CD4-positive, alpha-beta T cell treated with Interleukin-10 for 1 hour (primary cell): ENCODE measurements around the gene MARK2.
A peak's percentile ranks its signal among the peaks of the same experiment; 100 is the strongest.

Experiments used
- DNase-seq: peaks from one replicate; pipeline ENCODE4 v3.0.0-alpha.2; 2020

The MARK2 gene

DNA sequence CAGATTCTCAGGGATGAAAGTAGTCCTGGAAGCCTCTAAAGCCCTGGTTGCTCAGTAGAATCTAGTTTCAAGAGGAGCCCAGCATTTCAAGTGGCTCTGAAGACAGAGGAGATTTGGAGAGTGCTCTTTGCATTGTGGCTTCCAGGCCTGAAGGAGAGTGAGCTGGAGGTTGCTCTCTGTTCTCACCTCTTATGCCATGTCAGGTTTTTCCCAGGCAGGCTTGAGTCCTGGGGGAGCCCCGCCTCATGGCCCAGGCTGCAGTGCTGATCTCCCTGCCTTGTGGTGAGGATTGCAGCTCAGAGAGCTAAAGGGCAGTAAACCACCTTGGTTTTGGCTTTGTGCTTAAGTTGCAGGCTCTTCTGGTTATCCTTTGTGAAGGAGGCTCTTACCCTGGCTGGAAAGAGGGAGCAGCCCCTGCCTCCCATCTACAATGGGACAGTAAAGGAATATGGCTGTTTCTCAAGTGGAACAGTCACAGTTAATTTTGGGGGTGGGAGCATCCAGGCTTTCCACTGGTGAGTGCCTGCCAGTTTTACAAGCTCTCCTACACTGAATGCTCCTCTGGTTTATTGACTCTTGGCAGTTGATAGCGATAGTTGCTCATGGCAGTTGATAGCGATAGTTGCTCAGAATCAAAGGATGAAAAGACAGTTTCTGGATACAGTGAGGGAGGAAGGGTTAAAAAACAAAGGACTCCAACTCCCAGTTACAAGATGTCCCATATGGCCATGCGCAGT lies 45.5 kb downstream of the MARK2 start:
- DNase-seq, result no peak

DNA sequence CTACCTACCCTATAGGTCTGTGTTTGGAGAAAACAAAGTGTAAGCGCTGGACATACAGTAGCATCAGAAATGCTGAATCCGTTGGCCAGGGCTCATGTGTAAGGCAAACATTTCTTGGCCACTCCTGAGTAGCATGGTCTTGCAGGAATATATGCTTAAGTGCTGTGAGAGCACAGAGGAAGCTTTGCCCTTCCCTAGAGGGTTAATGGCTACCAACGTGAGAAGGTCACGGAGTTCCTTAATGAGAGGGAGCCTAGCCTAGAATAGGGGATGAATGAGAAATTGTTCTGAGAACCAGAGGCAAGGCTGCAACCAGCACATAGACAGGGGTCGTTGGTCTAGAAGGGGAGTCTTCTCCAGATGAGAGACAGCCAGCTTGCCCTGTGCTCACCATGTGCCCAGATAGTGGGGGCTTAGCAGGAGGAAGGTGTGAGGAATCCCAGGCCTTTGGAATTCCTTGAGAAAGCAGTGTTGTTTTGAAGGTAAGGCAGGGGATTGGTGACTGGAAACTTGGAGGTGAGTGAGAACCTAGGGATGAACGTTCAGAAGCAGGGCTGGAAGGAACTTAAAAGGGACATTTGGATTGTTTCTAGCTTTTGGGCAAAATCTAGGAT lies 48.6 kb downstream of the MARK2 start:
- no peak for DNase-seq

DNA sequence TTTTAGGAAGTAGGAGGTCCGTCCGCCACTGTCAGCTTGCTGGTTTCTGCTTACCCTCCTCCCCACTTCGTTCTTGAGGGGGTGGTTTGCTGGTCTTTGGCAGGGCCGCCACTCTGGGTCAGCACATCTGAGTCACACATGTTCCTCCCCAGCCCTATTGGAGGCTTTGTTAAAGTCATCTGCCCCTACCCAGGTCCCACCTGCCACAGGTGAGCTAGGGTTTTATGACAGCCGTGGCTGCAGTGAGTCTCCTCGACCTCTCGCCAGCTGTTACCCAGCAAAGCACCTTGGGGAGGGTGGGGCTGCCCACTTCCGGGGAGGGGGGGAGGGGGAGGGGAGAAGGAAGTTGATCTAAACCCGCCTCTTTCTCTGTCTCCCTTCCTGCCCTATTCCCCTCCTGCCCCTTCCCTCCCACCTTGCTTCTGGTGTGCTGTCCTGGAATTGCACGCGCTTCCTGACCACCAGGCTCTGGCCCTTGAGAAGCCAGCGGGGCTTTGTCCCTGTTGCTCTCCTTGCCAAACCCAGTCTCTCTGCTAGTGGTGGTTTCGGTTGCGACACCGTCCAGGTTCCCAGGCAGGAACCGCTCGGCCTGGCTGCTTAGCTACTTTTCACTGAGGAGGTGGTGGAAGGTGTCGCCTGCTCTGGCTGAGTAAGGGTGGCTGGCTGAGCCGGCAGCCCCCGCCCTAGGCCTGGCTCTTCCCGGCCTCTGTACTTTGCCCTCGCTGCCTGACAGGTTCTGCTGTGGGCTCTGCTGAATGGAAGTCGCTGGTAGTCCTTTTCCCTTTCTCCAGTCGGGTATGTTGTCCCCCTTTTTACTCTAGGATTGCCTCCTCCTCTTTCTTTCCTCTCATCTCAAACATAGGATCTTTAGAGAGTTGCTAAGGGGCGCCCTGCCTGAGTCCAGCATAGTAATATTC lies 49.5 kb downstream of the MARK2 start:
- DNase-seq, result peak; percentile 75

DNA sequence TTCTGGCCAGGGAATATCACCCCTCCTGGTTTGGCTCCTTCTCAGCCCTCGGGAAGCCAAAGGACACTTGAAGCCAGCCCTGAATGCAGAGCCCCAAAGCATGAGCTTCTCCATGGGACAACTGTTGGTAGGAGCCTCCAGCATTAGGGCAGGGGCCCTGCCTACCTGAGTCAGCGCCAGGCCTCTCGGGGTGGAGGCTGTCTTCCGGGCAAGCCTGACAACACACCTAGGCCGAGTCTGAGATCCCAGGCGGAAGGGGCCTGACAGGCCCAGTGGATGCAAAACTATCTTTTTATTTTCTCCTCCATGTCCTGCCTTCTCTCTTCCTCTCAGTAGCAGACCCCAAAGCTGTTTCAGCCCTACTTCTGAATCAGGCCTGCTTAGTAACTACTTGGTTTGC lies 50.4 kb downstream of the MARK2 start:
- DNase-seq, result no peak

DNA sequence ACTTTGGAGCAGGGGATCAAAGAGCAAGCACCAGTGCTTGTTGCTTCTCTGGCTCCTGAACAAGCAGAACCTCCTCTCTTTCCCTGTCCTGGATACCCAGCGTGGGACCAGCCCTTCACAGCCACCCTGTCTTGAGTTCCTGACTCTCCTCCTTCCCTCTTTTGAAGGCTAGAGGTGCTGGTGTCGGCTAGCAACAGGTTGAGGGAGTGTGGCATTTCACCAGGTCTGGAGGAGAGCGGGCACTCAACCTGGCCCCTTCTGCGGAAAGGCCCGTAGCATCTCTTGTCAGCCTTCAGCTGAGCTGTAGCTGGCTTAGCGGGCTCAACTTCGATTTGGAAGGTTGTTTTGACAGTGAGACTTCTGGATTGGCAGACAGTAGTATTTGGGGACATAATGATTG lies 51.5 kb downstream of the MARK2 start:
- no peak for DNase-seq

DNA sequence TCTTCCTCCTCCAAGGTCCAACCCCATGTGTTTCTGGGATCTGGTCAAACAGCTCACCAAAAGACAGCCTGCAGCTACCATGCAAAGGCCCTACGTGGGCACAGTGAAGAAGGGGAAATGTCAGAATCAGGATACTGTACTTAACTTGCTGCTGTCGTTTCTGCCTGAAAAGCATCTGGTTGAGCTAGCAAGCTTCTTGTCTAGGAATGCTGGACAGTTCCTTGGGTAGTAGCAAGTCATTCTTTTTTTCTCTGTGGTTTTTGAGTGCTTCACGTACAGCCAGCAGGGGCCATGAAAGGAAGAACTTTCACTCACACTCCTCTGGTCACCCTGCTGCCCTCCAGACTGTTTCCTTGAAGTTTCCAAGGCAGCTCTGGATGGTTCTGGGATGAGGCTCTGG lies 53.3 kb downstream of the MARK2 start:
- no peak for DNase-seq

DNA sequence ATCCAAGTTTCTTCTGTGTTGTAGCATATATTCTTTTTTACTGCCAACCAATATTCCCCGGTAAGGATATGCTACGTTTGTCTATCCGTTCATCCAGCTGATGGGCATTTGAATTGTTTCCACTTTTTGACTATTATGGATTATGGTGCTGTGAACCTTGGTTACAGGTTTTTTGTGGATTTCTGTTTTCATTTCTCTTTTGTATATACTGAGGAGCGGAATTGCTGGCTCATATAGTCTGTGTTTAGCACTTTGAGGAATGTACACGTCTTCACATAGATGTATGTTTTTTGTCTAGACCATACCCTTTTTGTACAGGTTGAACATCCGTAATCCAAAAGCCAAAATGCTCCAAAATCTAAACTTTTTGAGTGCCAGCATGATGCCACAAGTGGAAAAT lies 54.4 kb downstream of the MARK2 start:
- DNase-seq, result no peak

DNA sequence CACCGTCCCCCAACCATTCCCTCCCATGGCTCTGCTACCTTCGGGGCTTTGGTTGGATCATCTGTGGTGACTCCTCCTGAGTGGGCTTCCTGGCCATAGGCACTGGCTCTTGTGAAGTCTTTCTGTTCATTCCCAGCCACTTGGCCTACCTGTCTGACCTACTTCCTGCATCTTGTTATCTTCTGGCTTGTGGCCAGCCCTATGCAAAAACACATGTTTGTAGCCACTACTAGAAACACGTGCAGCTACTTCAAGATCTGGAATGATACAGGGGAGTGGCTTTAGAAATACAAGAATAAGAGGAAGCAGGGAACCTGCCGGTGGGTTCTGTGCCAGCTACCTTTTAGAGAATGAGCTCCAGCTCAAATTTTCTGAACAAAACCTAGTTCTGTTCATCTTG lies 57.2 kb downstream of the MARK2 start:
- no peak for DNase-seq

DNA sequence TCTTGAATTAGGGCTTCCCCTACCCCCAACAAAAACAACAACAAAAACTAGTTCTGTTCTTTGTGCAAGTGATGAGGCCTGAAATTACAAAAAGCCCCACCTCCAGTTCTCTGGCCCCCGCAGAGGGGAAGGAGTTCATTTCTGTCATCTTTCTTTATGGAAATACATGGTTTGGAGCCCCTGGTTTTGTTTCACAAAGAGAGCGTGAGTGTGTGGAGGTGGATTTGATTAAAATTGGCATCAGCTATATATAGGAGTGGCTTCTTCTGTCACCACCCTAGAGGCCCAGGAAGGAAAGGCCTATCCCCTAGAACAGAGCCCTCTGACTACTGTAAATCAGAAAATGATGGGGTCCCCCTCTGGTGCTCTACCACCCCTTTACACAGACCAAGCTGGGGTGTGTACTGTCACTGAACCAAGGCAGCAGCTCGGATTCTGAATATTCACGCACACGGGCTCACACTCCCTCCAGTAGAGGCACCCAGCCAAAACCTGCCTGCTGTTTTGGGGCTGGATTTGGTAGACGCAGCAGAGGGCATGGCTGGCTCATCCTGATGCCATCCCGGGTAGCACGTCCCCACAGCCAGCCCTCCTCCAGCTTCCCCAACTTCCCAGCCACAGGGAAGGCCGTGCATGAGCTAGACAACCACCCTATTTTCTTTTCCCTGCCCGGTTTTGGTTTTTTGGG lies 58.7 kb downstream of the MARK2 start:
- no peak for DNase-seq

DNA sequence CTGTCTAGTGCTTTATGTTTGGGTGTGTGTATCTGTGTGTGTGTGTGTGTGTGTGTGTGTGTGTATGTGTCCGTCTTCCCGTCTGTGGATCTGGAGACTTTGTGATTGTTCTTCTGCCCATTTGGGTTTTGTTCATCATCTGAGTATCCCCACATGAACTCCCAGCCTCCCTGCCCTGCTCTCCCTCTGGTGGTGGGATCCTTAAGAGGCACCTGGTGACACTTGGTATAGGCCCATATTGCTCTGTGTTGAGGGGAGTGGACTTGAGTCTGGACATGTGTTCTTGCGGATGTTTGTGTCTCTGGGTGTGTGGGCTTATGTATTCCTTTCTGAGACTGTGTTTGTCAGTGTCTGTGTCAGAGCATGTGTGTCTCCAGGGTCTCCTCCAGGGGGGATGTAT lies 62.8 kb downstream of the MARK2 start:
- peak; percentile 27 for DNase-seq

DNA sequence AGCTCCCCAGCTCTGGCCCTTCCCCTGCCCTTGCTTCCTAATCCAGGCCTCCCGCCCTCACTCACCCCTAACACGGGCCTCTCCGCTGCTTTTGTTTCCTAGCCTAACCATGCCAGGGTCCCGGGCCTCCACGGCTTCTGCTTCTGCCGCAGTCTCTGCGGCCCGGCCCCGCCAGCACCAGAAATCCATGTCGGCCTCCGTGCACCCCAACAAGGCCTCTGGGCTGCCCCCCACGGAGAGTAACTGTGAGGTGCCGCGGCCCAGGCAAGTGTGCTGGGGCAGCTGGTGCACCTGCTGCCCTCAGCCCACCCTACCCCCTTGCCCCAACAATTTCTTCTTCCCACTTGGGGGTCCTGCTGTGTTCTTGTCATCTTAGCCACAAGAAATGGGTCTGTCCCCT lies 65.0 kb downstream of the MARK2 start:
- DNase-seq, result no peak

DNA sequence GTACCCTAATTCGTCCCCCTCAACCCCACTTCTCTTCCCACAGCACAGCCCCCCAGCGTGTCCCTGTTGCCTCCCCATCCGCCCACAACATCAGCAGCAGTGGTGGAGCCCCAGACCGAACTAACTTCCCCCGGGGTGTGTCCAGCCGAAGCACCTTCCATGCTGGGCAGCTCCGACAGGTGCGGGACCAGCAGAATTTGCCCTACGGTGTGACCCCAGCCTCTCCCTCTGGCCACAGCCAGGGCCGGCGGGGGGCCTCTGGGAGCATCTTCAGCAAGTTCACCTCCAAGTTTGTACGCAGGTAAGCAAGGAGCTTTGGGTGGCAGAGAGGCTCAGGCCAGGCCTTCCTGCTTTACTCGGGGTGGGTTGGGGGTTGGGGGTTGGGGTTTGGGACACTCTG lies 65.8 kb downstream of the MARK2 start:
- no peak for DNase-seq

DNA sequence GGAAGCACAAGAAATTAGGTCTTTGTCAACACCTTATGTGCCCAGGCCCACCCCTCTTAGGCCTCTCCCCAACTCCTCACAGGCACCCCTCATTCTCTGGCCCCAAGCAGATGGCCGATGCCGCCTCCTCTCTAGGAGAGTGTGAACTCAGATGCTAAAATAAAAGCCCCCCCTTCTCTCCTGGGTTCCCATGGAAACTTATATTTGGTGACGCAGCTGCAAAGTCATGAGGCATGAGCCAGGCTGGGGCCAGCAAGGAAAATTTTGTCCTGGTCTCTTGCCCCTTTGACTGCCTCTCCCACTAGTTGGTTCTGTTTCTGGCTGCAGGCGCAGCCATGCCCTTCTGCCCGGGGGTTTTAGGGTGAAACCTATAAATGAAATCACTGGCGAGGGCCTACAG lies 66.3 kb downstream of the MARK2 start:
- DNase-seq, result no peak

DNA sequence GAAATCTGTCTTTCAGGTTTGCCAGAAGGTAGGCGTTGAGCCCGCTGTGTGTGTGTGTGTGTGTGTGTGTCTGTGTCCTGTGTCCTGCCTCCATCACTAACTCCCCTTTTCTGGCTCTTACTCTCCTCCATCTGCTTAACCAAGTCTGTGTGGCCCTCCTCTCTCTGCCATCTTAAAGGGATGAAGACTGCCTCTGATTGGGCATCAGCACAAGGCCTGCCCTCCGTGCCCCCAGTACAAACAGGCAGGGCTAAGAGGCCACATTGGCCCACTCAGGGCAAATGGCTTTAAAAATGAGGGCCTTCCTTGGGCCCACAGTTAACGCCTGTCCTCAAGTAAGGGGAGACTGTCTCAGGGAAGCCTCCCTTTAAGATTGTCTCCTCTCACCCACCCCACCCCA lies 67.2 kb downstream of the MARK2 start:
- DNase-seq, result no peak

DNA sequence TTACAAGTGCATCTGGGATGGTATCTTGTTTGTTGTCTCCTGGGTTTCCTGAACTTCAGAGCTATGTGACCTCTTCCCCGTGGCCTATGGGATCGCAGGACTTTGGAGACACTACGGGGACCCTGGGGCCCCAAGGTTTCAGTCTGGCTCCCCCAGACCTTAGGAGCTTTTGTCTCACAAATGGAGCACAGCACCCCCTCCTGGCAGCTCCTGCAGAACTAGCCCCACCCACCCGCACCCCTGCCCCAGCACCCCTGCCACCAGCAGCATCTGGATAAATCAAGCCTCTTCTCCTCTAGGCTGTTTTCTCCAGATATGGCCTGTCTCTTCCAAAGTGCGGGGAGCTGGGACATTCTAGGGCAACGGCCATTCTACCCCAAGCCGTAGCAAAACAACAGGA lies 67.7 kb downstream of the MARK2 start:
- DNase-seq, result peak; percentile 62

DNA sequence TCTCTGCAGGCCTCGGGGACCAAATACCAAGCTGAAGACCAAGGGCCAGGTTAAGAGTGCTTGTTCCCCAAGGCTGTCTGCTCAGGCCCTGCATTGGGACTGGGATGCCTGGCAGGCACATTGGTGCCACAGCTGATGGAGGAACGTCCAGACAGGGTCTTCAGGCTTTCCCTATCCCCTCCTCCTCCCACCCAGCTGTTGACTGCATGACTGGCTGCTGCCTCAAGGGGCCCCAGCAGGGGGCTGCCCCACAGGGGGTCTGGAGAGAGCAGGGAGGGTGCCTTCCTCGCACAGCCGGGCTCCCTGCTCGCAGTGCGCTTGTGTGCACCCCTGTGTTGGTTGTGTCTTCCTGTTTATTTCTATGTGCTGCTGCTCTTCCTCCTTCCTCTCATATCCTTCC lies 68.2 kb downstream of the MARK2 start:
- no peak for DNase-seq

DNA sequence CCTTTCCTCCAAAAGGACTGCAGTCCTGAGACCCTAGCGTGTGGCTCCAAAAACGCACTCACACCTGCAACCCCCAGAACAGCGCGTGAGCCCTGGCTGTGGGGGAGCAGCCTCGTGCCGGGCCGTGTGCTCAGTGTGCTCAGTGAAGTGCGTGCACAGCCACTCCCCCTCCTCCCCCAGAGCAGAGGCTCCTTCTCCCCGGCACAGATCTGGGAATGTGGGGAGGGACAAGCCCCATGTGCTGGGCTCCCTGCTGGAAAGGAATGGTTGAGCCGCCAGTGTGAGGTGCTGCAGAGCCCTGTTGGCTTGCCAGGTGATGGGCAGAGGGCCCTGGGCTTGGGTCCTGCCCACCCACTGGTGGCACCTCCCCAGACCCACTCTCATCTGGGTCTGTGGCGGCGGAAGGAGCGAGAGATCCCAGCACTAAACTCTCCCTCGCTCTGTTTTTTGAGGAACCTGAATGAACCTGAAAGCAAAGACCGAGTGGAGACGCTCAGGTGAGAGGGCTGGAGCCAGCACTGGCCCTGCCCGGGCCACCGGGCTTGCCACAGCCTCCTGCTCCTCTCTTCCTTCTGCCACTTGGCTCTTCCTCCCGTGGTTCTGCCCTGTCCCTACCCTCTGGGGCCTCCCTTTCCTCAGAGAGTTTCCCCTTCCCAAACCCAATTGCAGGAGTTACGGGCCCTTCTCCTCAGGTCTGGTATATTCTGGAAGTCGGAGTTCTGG lies 69.1 kb downstream of the MARK2 start:
- DNase-seq, result no peak

DNA sequence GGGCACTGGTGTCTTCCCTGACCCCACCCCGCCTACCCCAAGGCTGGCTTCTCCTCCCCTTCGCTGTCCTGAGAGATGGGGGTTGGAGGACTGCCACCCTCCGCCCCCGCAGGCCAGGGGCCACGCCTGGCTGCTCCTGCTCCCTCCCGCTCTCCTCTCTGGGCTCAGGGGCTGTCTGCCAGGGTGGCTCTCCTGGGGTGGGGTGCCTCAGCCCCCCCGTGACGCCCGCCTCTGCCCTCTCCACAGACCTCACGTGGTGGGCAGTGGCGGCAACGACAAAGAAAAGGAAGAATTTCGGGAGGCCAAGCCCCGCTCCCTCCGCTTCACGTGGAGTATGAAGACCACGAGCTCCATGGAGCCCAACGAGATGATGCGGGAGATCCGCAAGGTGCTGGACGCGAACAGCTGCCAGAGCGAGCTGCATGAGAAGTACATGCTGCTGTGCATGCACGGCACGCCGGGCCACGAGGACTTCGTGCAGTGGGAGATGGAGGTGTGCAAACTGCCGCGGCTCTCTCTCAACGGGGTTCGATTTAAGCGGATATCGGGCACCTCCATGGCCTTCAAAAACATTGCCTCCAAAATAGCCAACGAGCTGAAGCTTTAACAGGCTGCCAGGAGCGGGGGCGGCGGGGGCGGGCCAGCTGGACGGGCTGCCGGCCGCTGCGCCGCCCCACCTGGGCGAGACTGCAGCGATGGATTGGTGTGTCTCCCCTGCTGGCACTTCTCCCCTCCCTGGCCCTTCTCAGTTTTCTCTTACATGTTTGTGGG lies 69.9 kb downstream of the MARK2 start:
- DNase-seq, result no peak

DNA sequence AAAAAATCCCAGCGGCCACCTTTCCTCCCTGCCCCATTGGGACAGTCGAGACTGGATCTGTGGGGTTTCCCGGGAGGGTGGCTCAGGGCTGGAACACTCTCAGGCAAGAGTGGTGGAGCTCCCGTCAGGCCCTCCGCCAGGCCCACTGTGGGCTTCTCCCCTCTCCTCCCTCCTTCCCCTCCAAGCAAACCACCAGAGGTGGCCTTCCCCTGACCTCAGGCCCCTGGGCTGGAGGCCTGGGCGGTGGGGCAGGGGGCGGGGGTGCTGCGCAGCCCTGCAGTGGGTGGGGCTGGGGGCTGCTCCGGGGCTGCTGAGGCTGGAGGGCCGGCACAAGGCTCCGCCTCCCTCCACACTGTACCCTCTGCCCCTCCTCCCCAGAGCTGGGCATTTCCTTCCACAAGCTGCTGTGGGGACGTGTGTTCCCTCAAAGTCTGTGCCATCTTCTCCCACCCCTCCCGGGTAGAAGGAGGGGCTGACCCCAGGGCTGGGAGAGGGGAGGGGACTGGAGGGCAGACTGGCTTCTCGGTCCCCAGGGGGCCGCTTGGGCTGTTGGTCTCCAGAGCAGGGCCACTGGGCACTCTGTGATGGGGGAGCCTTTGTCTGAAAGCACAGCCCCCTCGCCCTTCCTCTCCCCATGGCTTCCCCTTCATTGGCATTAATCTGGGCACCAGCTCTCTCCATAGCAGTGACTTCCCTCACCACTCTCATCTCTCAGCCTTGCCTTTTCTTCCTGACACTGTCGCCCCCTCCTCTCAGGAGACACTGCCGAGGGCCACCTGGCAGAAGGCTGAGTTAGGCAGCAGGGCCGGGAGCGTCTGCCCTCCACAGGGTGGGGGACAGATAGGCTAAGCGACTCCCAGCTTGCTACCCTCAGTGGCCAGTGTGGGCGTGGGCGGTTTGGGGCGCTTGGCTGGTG lies 70.9 kb downstream of the MARK2 start:
- DNase-seq, result no peak

DNA sequence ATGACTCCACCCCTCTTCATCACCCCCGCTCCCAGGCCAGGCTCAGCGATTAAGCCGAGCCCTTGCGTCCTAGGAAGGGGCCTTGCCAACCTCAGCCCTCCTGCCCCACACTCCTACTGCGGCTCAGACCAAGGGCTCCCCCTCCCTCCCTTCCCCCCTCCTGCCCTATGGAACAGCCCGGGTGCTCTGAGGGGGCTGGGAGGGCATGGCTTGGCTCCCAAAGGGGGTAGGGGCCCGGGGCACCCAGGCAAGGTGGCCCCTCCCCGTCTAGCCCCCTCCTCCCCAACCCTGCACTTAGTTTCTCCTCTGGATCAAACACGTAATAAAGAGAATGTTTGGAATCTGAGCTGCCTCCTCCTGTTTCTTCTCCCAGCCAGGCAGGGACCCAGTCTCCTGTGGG lies 71.8 kb downstream of the MARK2 start:
- no peak for DNase-seq

DNA sequence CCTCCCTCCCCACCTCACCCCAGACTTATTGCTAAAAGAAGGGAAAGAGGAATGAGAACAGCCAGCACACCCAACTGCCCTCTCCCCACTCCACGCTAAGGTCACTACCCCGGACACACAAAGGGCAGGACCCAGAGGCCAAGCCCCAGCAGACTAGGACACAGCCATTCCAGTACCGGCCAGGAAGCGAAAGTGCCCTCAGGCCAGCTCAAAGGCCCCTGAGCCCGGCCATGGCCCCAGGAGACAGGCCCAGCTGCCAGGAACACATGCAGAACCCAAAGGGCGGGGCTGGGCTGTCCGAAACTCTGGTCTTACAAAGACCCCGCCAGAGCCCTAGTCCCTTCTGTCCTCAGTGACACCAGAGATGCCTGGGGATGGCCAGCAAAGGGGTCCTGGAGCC lies 72.5 kb downstream of the MARK2 start:
- no peak for DNase-seq
